Kidney glomerular epithelial cell (primary cell): ENCODE data around the gene PDC.

Experiments
- DNase-seq: peaks from one replicate; lab custom pipeline; 2025; lab: John Stamatoyannopoulos, UW

The PDC gene

DNA sequence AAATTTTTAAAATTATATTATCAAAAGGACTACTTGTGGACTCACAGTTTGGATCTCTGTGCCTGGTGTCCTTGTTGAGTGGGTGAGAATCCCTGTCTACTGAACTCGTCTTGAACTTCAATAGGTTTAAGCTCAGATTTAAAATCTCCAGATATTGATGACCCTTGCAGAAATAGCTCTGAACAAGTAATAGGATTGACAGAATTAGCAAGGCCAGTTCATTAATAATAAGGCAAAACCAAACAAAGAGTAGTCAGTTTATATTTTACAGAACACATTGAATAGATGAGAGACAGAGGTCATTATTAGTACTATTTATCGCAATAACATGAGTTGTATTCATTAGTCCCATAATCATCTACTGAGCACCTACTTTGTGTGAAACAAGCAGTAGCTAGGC, at the start of gene PDC:
Gene PDC, minus strand, starts transcription at position 101 of the 400 bp plus-strand sequence. CDS start 11,655 bp downstream, outside the sequence.
- DNase-seq, result no peak

DNA sequence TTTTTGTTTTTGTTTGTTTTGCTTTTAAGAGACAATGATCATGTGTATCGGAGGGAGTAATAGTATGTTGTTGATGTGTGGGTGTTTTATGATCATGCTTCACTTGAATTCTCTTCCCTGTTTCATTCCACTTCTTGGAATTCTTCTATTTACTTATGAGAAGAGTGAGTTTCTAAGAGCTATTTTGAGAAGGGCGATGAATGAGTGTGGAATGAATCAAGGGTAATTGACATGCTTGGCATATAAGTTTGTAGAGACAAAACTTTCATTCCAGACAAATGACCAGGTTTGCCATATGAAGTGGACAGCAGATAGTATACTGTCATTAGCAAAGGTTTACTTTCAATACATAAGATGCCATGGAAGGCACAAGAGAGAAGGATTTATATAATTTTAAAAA, 42.3 kb upstream of the PDC start:
- peak; percentile 34 for DNase-seq

DNA sequence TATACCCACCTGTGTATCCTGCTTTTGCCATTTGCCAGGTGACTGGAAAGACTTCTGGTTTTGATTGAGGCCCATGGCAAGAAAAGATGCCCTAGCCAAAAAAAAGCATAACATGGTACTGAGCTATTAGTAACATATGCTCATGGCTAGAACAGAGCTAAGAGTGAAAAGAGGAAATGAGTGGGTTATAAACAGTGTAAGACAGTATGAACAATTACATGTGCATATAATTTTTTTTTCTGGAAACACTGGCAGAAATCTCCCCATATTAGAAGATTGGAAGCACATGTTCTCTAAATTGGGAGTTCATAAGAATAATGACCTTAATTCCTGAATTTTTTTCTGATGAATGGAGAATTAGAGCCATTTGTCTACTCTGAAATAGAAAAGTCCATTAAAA, 41.2 kb upstream of the PDC start:
- no peak for DNase-seq

DNA sequence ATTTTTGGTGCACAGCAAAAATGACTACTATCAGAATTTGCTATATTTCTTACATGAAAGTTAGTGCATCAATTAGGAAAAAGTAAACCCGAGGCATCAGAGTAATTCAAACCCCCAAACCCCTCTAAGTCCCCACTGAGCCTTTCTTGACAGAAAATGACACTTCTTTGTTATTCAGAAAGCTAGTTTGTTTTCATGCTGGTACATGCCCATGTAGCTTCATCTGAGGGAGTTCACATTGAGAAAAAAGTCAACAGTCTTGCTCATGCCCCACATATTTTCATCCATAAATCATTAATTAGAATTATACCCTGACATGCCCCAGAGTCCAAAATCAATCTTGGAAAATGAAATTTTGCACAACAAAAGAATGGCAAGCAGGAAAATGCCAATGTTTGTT, 39.9 kb upstream of the PDC start:
- DNase-seq, result peak; percentile 10

DNA sequence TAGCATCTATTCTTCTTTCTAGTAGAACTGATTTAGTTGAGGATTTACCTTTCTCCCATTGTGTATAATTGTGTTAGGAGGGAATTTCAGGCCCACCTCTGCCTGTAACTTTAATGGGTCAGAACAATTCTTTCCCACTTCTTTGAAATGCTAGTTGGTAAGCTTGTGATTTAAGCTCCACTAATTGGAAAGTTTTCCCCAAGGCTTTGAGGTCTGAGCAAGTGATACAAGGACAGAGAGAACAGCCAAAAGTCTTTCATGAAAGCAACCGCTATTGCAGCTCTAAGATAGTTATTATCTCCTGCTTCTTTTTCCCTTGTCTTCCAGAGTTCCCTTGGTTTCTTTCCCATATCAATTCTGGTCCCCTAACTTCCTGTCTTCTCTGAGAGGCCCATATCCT, 38.7 kb upstream of the PDC start:
- DNase-seq, result no peak

DNA sequence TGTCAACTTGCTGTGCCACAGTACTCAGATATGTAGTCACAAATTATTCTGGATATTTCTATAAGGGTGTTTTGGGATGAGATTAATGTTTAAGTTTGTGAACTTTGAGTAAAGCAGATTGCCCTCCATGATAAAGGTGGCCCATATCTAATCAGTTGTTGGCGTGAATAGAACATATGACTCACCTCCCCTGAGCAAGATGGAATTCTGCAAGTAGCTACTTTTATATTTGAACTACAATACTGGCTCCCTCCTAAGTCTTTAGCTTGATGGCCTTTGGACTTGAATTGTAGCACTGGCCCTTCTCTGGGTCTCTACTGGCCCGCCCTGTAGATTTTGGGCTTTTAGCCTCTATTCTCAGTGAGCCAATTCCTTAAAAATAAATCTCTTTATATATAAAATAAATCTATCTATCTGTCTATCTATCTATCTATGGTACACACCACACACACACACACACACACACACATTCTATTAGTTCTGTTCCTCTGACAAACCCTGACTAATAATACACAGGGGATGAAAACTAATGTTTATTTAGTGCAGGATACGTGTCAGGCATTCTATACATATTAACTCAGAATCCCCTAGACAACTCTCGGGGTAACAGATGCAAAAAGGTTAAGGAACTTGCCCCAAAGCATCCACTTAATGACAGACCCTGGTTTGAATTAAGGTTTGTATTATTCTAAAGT, 37.9 kb upstream of the PDC start:
- DNase-seq, result peak; percentile 28

DNA sequence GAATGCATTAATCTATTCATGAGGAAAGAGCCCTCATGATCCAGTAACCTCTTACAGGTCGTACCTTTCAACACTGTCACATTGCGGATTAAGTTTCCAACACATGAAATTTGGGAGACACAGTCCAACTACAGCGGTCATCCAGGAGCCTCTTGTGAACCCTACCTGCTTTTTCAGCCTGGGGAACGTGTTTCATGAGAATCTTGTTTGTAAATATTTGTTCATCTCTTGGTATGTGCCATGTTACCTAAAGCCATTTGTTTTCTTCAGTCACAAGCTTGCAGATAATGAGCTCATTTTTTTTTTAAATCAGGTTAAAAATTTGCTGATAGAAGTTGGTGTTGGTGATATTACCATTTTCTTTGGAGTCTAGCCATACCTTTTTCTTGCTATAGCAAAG, 37.2 kb upstream of the PDC start:
- no peak for DNase-seq

DNA sequence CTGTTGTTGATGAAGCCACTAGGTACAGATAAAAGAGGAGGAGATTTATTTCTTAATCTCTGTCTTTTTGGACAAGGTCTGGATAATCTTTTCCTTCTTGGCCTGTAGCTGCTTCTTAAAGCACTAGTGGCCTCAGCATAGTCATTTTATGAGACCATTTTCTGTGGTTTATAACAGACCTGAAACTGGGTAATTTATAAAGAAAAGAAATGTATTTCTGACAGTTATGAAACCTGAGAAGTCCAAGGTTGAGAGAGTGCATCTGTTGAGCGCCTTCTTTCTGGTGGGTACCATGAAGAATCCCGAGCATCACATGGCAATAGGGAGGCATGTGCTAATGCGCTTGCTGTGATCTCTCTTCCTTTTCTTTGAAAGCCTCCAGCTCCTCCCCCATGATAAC, 36.7 kb upstream of the PDC start:
- DNase-seq, result no peak

DNA sequence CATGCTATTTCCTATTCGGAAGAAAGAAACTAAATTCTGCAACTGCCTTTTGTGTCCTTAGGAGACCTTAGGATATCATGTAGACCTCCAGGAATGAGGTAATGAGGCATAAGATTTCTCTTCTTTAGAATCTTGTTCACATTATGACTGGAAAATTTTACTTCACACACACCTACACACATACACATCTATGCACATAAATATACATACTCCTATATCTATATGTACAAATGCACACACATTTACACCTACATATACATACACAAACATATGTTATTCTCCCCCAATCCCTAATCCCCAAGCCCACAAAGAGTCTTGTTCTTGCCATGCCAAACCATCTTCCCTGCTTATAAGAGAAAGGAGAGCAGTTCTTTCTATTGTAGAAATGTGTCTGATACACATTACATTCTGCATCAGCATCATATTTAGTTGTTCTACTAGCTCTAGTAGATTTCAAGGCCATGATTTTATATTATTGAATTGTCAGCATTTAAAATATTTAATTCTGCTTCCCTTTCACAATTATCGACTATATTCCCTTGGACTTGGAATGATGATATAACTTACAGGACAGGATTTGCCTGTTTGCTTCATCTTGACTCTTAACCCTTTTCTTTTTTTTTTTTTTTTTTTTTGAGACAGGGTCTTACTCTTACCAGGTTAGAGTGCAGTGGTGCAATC, 35.4 kb upstream of the PDC start:
- no peak for DNase-seq

DNA sequence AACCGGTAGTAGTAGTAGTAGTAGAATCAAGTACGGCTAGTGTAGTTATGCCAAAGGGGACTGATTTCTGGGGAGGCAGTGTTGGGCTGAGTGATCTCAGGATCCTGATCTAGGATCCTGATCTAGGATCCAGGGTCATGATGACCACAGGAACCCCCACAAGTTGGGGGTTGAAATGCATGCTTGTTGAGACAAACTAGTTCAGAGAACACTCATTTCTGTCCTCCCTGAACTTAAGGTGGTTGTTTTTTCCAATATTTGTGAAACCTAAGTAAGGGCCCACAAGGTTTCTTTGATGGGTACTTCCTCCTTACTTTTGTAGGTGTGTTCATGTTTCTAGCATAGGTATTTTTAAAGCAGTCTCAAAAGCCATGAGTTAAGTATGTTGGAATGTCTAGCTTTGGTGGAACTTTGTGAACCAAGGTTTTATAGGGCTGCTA, 33.9 kb upstream of the PDC start:
- no peak for DNase-seq

DNA sequence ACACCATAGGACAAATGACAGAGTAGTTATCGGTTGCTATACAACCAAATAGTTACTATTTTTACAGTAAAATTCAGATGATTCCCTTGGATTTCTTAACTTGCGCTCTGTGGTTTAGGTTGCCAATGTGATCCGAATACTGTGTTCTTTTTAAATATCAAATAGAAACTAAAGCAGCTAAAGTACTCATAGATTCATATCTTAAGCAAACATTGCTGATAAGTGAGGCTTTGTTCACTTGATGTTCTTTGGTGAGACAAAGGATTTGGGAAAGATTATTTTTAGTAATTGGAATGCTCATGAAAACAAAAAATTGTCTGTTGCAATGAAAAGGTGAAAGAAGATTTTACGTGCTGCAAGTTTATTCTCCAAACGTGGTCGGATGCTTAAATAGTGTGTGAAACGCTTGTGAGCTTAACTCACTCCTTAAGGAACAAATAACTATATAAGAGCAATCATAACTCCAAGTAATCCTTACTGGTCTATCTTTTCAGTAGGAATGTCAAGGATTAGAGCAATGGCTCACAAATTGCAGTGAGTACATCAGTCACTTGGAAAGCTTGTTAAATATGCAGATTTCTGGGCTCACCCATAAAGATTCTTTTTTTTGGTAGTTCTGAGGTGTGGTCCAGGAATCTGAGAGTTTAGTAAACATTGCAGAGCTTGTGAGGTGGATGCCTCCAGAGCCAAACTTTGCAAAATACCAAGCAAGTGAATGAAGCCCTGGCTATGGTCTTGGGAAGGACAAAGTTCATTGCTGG, 31.8 kb upstream of the PDC start:
- DNase-seq, result no peak

DNA sequence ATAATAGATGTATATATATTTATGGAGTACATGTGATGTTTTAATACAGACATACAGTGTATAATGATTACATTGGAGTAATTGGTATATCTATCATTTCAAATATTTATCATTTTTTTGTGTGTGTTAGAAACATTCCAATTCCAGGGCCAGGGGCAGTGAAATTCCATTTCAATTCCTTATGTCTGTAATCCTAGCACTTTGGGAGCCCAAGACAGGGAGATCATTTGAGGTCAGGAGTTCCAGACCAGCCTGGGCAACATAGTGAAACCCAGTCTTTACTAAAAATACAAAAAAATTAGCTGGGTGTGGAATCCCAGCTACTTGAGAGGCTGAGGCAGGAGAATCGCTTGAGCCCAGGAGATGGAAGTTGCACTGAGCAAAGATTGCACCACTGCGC, 30.4 kb upstream of the PDC start:
- DNase-seq, result no peak

DNA sequence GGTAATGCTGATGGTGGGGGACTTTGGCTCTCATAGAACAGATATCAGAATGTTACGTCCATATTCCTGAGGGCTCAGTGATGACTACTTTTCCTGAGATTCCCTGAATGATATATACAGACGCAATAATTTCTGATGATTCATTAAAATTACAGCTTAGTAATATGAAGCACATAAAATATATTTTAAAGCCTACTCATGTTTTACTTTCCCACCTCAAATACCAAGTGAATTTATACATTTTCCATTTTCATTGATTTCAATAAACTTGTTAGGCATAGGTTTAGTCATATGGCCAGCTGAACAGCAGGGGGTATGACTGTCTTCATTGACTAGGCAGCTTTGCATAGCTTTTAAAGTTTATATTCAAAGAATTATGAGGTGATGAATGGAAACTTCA, 26.2 kb upstream of the PDC start:
- DNase-seq, result no peak

DNA sequence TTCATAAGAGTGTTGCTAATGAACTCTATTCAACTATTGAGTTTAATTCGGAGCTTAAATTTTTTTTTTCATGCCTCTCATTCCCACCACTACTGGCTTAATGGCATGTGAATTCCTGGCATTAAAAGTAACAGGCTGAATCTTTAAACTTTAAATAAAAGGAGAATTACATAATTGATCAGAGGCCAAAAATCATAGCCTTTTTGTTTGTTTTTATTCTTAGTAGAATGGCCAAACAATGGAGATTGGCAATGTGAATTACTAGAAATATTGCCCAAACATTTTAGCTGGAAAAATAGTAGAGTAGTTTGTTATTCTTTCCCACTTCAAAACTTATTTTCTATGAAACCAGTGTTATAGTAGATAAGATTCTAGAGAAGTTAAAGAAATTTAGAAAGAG, 25.1 kb upstream of the PDC start:
- no peak for DNase-seq

DNA sequence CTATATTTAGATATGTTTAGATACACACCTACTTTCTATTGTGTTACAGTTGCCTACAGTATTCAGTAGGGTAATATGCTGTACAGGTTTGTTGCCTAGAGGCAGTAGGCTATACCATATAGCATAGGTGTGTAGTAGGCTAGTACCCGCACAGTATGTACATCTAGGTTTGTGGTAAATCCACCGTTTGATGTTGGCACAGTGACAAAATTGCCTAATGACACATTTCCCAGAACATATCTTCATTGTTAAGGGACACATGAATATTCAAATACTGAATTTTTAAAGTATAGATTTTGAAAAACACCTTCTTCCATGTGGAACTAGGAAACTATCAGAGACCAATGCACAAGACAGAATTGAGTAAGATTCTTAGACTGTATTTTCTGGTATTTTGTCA, 22.6 kb upstream of the PDC start:
- no peak for DNase-seq

DNA sequence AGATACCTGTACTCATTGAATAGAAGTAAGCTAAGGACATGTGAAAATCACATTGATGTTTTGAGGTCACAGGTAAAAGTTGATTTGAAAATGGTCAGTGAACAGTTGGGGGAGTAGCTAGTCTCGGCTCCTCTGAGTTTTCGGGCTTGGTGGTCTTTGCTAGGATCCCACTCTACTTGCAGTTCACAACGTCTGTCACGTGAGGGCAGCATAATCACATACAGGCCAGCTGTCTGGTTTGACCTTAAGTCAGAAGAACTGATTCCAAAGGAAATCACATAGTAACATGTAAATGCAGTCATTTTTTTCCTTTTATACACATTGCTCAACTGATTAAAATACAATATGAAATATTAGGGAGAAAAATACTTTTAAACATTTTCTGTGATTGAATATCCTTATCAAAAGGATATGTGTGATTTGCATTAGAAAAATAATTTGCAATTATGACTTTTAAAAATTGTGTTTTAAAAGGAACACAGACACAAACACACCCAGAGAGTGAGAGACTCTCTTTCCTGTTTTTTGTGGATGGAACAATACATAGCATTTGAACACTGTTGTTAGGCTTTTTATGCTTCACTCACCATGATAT, 21.8 kb upstream of the PDC start:
- peak; percentile 40 for DNase-seq

DNA sequence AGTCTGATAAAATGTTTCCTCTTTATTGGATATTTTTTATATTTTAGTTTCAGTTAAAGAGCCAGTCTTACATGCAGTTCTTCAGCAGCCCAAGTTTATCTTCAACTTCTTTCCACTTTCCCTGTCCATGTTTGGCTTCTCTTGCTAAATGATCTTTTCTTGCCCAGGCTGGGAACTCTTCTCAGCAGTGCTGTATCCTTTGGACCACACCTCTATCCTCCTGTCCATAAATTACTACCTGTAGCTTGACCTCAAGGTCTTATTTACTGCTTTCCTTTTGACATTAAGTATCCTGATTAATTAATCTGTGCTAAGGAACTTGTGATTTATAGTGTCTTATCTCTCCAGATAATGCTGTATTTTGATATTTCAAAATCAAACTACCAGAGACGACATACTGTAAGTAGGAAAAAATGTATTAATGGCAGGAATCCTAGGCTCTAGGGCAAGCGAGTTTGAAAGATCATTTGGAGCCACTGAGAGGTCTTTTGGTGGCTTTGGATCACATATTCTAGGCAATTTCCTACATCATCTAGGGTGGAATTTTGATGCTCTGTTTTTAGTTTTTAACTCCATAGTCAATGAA, 20.5 kb upstream of the PDC start:
- no peak for DNase-seq

DNA sequence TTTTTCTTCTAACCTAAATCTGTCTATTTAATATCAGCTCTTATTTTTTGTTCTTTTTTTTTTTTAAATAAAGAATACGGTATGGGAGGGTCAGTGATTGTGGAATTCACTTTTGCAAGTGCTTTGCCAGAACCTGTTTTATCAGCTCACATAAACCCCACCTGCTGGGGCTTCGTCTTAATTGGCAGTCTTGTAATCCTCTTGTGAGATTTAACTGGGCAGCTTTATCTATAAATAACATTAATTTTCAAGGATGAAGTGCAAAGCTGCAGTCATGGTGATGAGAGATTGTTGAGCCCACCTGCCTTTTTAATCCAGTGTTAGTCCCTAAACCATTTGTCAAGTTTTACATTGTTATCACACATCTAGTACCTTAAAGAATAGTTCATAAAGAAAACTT, 18.2 kb upstream of the PDC start:
- no peak for DNase-seq

DNA sequence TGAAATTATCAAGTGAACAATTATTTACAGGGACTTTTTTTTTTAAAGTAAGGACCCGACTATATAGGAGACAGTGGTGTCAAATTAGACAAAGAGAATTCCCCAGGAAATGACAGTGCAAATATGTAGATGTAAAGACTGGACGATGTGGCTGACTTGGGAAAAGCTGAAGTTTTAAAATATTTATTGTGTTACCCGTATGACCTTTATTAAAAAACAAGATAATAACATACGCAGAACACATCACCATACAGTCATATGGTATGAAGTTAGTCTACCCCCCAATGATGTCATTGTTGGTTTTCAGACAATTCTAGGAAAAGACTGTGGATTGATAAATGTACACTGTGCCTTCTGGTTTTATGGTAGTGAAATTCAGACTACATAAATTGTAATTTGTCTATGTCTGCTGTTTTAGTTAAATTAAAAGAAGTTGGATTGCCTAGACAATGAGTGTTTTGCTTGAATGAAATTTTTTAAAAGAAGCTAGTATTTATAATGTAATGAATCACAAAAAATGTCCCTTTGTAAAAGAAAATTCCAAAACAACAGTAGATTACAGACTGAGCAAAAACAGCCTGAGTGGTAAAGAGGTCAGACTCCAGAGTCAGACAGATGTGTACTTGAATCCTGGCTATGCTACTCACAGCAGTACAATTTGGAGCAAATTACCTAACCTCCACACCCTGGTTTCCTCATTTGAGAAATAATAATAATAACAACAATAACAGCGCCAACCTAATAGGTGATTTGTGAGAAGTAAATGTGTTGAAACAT, 15.5 kb upstream of the PDC start:
- DNase-seq, result no peak

DNA sequence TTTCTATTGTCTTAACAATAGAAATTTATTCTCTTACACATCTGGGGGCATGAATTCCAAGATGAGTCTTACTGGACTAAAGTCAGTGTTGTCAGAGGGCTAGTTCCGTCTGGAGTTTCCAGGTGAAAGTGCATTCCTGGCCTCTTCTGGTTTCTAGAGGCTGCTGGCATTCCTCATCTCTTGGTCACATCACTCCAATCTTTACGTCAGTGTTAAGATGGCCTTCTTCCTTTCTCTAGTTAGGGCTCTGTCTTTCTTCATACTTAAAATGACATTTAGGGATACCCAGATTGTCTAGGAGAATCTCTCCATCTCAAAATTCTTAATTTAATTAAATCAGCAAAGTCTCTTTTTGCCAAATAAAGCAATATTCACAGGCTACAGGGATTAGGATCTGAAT, 13.3 kb upstream of the PDC start:
- DNase-seq, result no peak

DNA sequence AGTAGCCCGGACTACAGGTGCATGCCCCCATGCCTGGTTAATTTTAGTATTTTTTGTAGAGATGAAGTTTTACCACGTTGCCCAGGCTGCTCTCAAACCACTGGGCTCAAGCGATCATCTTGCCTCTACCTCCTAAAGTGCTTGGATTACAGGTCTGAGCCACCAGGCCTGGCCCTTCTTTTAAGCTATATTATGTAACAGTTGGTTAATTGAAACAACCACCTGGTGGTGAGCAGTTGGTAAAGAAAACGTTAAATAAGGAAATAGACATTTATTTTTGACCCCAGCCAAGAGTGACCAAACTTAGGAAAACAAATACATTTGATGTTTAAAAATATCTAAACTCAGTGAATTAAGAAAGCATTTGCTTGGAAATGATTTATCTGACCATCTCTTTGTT, 12.1 kb upstream of the PDC start:
- DNase-seq, result no peak

DNA sequence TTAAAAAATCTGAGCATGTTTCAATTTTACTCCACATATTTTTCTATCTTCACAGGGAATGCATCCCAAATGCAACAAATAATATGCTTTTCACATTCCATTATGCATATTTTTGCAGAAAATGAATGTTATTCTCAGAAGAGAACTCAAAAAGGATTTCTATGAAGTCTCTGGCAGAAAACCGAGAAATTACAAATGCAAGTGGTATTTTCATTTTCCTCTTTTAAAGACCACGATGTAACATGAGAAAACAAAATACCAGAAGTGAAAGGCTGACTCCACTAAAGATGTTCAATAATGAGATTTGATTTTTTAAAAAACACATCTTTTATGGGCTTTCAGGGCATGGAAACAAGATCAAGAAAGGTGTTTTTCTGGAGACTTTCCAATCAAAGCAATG, 5.0 kb upstream of the PDC start:
- no peak for DNase-seq
